ENCODE measurements around the gene MCOLN3. TPM values are rescaled to one million over a fixed set of nuclear protein-coding genes. Genes with fewer than 3 reads are reported as not detected.

Gene MCOLN3
- total and polyA plus RNA-seq, 2 of the 4 experiments (the other 2 are of a cell fraction) = 0.03 TPM; not detected in 1

- Histone ChIP-seq H4K20me1 (ENCODE audit: insufficient read depth, low read length) (no peaks in the 10 kb centered on the region), H3K9ac (ENCODE audit: low read depth, low read length) (no peak within 1 kb of the TSS)
- peak; percentile 1 for DNase-seq
Measured at GRCh38 chr1:84996846-84997666, 51.2 kb downstream of the MCOLN3 start, which contains the start of gene MCOLN2. Gene MCOLN2, minus strand, starts transcription at chr1:84997113. Its CDS starts 241 bp downstream, at chr1:84996872.

More at GRCh38 chr1:84996846-84997666, 51.2 kb downstream of the MCOLN3 start, which contains the start of gene MCOLN2:
- WGBS, 2 experiments (ENCODE audit: extremely low coverage in 2 of 2, insufficient read length in 1 of 2) = 1% methylated on average over 29 of the region's 87 CpGs; no CpG with 5 or more reads in 1 of the 2 experiments
- Histone ChIP-seq H3K27me3 (ENCODE audit: control insufficient read depth, insufficient read depth, low read length) (peaks cover 52% of the 10 kb centered on the region), H3K9me3 (ENCODE audit: control insufficient read depth, insufficient read depth, low read length) (peaks cover 1% of the 10 kb centered on the region; the same call in 1 of the 2 replicates), H4K5ac (ENCODE audit: low read depth, low read length) (no peak within 1 kb of the TSS), H2BK120ac (ENCODE audit: low read depth, low read length) (no peak within 1 kb of the TSS), H2BK15ac (ENCODE audit: low read depth, low read length) (no peak within 1 kb of the TSS), H3K27ac (ENCODE audit: insufficient read depth, low read length) (no peak within 1 kb of the TSS), H3K18ac (ENCODE audit: low read depth, low read length) (no peak within 1 kb of the TSS), H3K79me1 (ENCODE audit: low read depth in 1 of 2, low read length in 2 of 2) (no peaks in the 10 kb centered on the region), H3K23ac (ENCODE audit: low read depth, low read length) (no peak within 1 kb of the TSS), H2AFZ (replicated peaks; ENCODE audit: low read length, poor library complexity) (peak within 1 kb of the TSS; percentile 86), H2BK20ac (ENCODE audit: low read depth, low read length) (no peak within 1 kb of the TSS), H3K9me1 (ENCODE audit: insufficient read depth, low read length) (no peaks in the 10 kb centered on the region), H3K4me3 (ENCODE audit: insufficient read depth, low read depth, low read length) (peak within 1 kb of the TSS; percentile 58), H3K4me2 (ENCODE audit: low read depth, low read length) (peak within 1 kb of the TSS; percentile 91), H3K4me1 (ENCODE audit: control insufficient read depth, insufficient read depth, low read length) (peaks cover 2% of the 10 kb centered on the region; the same call in 1 of the 2 replicates), H3K14ac (replicated peaks; ENCODE audit: low read depth, low read length) (no peak within 1 kb of the TSS), H3K36me3 (ENCODE audit: control insufficient read depth, insufficient read depth, low read length) (no peaks in the 10 kb centered on the region), H4K8ac (ENCODE audit: low read depth in 2 of 2, low read length in 2 of 2) (no peak within 1 kb of the TSS), H2AK9ac (replicated peaks; ENCODE audit: low read depth, low read length, poor library complexity) (peak within 1 kb of the TSS; percentile 15), H2BK5ac (ENCODE audit: low read depth, low read length, poor library complexity, severe bottlenecking) (no peak within 1 kb of the TSS), H3K56ac (ENCODE audit: extremely low read depth, insufficient read depth, low read length) (no peak within 1 kb of the TSS), H4K91ac (ENCODE audit: insufficient read depth, low read depth, low read length) (no peak within 1 kb of the TSS), H3K4ac (ENCODE audit: low read depth, low read length) (no peak within 1 kb of the TSS), H2AK5ac (ENCODE audit: low read depth, low read length) (no peak within 1 kb of the TSS)
- no TSS peak for BruUV-seq (replicated peaks)
- CTCF ChIA-PET = no interaction called here
- dilution Hi-C loops (cut with HindIII; ENCODE audit: low sequenced_read_pairs, unreplicated experiment) = no loop called here
- in situ Hi-C loops (cut with MboI; ENCODE audit: low sequenced_read_pairs) = no loop called here
- POLR2A ChIA-PET (ENCODE audit: unreplicated experiment) = no interaction called here
- TF ChIP-seq CTCF (conservative IDR thresholded peaks at IDR 0.05; ENCODE audit: low read depth, low read length) = no peak
- TF ChIP-seq BHLHE40 (IDR thresholded peaks at IDR 0.05; ENCODE audit: low read depth, low read length) = no peak
- TF ChIP-seq NFE2L2 (IDR thresholded peaks at IDR 0.05; ENCODE audit: low read depth, low read length) = no peak
- no peak for TF ChIP-seq SMC3 (IDR thresholded peaks at IDR 0.05; ENCODE audit: low read depth, low read length)
- TF ChIP-seq POLR2A (IDR thresholded peaks at IDR 0.05; ENCODE audit: low read depth, low read length) = no peak
- no peak for TF ChIP-seq MXI1 (IDR thresholded peaks at IDR 0.05; ENCODE audit: borderline replicate concordance, low read depth, low read length)
- no peak for TF ChIP-seq MAFK (IDR thresholded peaks at IDR 0.05; ENCODE audit: low read depth, low read length)
- TF ChIP-seq CEBPB (IDR thresholded peaks at IDR 0.05; ENCODE audit: low read depth, low read length) = no peak
- TF ChIP-seq USF2 (IDR thresholded peaks at IDR 0.05; ENCODE audit: low read depth, low read length) = no peak
- no peak for TF ChIP-seq RAD21 (IDR thresholded peaks at IDR 0.05; ENCODE audit: low read length)
- peak; percentile 88 for ATAC-seq (ENCODE audit: low read depth)
- intact Hi-C loops (cut with micrococcal nuclease) = no loop called here

Data from IMR-90 (cell line).